ENCODE data around the gene NBL1.

Gene NBL1

GRCh38 chr1:19647643-19648042, 3.5 kb downstream of the NBL1 start:
- DNase-seq: no peak

GRCh38 chr1:19648239-19648638, 4.1 kb downstream of the NBL1 start:
- no peak for DNase-seq

GRCh38 chr1:19648689-19649088, 4.6 kb downstream of the NBL1 start:
- DNase-seq: peak in 1 of 2 experiments; percentile 35

DNA sequence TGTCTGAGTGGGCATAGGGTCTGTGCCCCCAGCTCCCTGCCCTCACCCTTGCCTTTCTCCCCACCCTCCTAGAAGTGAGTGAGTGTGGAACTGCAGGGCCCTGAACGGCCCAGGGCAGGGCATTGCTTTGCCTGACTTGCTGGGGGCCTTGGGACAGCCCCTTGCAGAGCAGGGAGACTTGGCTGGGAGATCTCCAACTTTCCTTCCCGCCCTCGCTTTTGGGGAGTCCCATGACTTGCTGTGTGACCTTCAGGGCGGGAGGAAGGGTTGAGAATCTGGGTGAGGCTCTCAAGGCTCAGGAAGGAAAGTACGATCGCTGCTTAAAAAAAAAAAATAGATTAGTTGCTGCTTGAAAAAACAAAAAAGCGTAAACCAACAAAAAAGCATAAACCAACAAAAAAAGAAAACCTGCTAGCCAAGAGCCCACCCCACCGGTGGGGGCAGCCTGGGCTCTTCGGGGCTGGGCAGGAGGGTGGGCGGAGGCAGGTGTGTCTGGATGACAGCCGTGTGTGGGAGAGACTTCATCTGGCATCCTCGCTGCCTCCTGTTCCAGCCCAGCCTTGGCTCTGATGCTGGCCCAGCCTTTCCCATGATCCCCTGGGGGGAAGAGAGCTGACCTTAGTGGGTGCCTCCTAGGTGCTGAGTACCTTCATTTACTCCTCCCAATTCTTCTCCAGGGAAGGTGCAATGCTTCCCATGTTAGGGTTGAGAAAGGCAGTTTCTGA, 6.5 kb downstream of the NBL1 start:
- DNase-seq: peak in 1 of 2 experiments; percentile 25

DNA sequence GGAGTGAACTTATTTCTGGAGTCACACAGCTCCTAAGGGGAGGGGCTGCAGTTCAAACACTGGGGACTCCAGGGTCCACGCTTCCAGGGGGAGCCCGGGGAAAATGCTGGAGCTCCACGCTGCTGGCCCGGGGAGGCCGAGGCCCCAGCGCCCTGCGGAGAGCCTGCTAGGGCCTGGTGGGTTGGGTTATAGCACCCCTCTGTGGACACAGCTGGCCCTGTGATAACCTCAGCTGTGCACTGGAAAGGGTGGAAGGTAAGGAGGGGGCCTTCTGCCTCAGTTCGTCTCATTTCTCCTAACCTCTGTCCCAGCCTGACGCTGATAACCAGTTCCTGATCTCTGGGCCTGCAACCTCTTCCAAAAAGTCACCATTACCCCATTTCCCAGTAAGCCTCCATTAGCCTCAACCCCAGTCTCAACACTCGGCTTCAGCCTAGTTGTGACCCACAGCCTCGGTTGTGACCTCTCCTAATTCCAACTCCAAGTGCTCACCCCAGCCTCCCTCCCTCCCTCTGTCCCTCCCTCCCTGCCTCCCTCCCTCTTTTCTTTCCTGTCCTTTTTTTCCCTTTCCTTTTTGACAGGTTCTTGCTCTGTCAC, 7.1 kb downstream of the NBL1 start:
- peak in 1 of 2 experiments; percentile 54 for DNase-seq

DNA sequence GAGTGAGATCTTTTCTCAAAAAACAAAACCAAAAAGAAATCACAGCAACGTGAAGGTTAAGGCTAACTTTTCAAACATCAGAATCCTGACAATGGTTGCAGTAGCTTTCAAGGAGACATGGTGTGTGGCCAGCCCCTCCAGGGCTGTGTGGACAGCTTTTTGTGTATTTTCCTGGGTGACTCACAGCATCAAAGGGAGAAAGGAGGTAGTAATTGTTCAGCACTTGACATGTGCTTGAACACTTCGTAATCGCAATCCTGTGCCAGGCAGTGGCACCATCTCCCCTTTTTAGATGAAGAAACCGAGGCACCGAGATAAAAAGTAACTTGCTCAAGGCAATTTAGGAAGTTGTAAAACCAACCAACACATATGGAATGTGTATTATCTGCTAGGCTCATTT, 10.3 kb downstream of the NBL1 start:
- no peak for DNase-seq

DNA sequence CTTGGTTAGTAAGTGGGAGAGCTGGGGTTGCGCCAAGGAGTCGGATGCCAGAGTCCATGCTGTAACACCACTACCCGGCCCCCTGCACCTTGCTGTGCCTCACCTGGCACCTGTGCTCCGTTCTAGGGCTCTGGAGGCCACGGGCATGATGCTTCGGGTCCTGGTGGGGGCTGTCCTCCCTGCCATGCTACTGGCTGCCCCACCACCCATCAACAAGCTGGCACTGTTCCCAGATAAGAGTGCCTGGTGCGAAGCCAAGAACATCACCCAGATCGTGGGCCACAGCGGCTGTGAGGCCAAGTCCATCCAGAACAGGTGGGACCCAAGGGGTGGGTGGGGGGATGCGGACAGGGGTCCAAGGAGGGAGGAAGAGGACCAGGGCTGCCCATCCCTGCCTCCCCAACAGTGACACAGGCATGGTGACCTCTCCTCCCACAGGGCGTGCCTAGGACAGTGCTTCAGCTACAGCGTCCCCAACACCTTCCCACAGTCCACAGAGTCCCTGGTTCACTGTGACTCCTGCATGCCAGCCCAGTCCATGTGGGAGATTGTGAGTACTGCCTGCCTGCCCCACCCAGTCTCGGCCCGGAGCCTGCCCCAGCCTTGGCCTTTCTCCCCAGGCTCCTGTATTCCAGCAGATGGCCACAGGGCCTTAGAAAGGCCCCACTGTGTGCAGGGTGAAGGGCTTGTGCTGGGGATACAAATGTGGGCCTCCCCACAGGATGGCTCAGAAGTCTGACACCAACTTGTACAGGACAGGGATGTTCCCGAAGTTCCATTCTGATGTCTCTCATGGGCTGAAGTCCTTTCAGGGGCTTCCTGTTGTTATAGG, 11.0 kb downstream of the NBL1 start:
- no peak for DNase-seq

DNA sequence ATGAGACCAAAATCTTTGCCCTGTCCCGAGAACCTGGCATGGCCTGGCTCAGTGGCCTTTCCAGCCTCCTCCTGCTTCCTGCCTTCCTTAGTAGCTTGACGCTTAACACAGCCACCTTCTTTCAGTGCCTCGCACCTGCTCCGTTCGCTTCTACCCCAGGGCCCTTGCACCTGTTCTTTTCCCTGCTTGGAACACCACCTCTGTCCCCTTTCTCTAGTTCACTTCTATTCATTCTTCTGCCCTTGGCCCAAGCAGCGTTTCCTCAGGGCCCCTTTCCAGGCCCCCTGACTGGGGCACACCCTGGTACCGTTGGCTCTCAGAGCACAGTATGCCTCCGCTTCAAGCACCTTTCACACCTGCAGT, 11.6 kb downstream of the NBL1 start:
- no peak for DNase-seq

DNA sequence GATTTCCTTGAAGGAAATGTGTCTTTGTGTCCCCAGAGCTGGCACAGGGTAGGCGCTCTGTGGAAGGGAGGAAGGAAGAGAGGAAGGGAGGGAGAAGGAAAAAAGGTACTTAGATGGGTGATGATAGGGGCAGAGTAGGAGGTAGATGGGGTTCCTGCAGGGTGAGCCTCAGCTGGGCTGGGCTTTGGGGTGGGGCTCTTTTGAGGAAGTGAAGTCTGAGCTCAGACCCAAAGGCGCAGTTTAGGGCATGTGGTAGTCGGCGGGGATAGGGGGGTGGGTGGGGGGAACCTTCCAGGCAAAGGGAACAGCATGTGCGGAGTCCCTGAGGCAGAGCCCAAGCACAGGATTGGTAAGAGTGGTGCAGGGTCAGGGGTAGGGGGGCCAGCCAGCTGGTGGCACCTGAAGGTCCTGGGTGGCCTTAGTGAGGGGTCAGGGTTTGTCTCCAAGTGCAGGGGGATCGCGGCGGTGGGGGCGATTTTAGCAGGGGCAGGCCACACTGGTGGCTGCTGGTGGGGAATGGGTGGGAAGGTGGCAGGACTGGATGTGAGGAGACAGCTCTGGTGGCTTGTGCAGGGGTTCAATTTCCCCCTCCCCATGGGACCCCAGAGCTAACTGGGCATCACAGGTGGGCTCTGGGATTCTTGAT, 12.1 kb downstream of the NBL1 start:
- no peak for DNase-seq

- no peak for DNase-seq
Observed at GRCh38 chr1:19656780-19657466, 12.8 kb downstream of the NBL1 start.

- no peak for DNase-seq
Observed at GRCh38 chr1:19657511-19657910, 13.4 kb downstream of the NBL1 start.

GRCh38 chr1:19658186-19658585, 14.1 kb downstream of the NBL1 start:
- no peak for DNase-seq

- DNase-seq: peak in 1 of 2 experiments; percentile 39
Observed at GRCh38 chr1:19661721-19662228, 17.7 kb downstream of the NBL1 start.

DNA sequence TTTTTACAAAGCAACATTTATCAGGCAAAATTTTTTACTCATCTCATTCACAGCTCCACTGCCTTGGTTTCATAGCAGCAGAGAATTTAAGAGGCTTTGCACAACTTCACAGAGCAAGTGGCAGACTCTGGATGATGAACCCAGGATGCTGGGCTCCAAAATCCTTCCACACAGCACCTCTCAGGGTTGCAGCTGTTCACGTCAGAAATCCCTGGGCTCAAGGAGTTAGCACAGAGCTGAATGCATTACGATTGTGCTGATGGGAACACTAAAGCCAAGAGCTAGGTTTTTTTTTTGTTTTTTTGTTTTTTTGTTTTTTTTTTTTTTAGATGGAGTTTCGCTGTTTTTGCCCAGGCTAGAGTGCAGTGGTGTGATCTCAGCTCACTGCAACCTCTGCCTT, 18.2 kb downstream of the NBL1 start:
- no peak for DNase-seq

- peak in 1 of 2 experiments; percentile 28 for DNase-seq
Observed at GRCh38 chr1:19664453-19665185, 20.5 kb downstream of the NBL1 start, which contains the start of gene HTR6. Gene HTR6 (plus strand): TSS chr1:19664875. CDS start chr1:19665754, 879 bp downstream.

- no peak for DNase-seq
Observed at GRCh38 chr1:19665186-19665495, 21.0 kb downstream of the NBL1 start.

DNA sequence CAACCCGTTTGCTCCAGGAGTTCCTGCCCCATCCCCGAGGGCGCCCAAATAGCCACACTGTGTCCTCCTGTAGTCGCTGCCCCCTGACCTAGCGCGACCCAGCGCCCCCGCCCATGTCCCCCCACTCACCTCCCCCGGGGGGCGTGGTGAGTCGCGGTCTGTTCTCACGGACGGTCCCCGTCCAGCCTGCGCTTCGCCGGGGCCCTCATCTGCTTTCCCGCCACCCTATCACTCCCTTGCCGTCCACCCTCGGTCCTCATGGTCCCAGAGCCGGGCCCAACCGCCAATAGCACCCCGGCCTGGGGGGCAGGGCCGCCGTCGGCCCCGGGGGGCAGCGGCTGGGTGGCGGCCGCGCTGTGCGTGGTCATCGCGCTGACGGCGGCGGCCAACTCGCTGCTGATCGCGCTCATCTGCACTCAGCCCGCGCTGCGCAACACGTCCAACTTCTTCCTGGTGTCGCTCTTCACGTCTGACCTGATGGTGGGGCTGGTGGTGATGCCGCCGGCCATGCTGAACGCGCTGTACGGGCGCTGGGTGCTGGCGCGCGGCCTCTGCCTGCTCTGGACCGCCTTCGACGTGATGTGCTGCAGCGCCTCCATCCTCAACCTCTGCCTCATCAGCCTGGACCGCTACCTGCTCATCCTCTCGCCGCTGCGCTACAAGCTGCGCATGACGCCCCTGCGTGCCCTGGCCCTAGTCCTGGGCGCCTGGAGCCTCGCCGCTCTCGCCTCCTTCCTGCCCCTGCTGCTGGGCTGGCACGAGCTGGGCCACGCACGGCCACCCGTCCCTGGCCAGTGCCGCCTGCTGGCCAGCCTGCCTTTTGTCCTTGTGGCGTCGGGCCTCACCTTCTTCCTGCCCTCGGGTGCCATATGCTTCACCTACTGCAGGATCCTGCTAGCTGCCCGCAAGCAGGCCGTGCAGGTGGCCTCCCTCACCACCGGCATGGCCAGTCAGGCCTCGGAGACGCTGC, 21.7 kb downstream of the NBL1 start:
- peak in 1 of 2 experiments; percentile 17 for DNase-seq

GRCh38 chr1:19668888-19669287, 24.8 kb downstream of the NBL1 start:
- no peak for DNase-seq

- no peak for DNase-seq
Observed at GRCh38 chr1:19670787-19671186, 26.7 kb downstream of the NBL1 start.

- DNase-seq: no peak
Observed at GRCh38 chr1:19672237-19672636, 28.1 kb downstream of the NBL1 start.

- DNase-seq: no peak
Observed at GRCh38 chr1:19675797-19676196, 31.7 kb downstream of the NBL1 start.
